OCI-LY3 (cell line): ENCODE data around the gene UNC79.

ENCODE experiments used
- CTCF ChIP-seq: fragments of 200-600, 300-600 bp; sonication (generic); IDR thresholded peaks from 2 replicates; pipeline ENCODE4 v1.5.1; 2014; ENCODE audit warnings: antibody characterized with exemption, low read length, low read depth
- EZH2phosphoT487 ChIP-seq: fragments of 200-600 bp; shearing (Covaris generic); IDR thresholded peaks from 2 replicates; pipeline ENCODE4 v1.6.1; 2018; ENCODE audit warnings: antibody characterized with exemption, mixed run types, low read depth

DNA sequence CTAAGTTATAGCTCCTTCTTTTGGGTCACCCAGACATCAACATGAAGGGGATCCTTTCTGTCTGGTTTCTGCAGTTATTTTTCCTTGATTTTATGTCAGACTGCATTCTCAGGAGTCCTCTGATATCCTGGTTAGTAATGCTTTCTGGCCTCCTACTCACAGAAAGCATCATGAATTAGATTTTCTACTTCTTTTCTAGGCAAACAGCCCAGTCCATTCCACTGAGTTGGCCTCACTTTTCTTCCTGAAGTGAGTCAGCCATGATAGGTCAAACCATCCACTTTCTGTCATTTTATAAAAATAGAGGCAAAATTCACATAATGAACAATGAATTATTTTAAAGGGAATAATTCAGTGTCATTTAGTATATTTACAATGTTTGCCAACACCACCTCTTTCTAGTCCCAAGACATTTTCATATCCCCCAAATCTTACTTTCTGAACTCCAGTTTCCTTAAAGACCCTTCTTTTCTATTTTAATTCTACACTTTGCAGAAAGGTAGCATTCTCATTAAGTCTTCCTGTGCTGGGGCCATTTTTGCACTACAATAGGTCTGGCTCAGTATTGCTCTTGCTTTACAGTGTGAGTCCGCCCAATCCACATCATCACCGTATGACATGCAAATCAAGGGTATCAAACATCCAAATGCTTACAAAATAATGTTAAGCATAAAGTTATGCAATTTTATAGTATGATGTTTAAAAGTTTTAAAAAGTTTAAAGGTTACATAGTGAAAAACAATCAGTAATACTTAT, 95.1 kb downstream of the UNC79 start:
- TF ChIP-seq EZH2phosphoT487 (no peak), CTCF (no peak)
